T-helper 2 cell treated with Interferon-gamma antibody and Interleukin-4, amounts not matched to agents 5 μg/mL and 100 μg/mL, for 36 hours (primary cell): ENCODE results near the gene RPS24.
"Not testable (repeated sequence)": the region's sequence is repeated elsewhere in the genome, so short reads cannot be mapped to it uniquely, and the experiment has no call there.

Experiments used
- DNase-seq: peaks from one replicate; pipeline ENCODE4 v3.0.0; 2021; ENCODE audit warnings: low spot score
- H3K27ac Mint-ChIP-seq: one replicate; pipeline ENCODE4 v1.8.0; 2021; ENCODE audit warnings: mild to moderate bottlenecking, mixed read lengths
- H3K27me3 Mint-ChIP-seq: one replicate; pipeline ENCODE4 v1.8.0; 2021; ENCODE audit warnings: low read depth, mixed read lengths
- H3K36me3 Mint-ChIP-seq: one replicate; pipeline ENCODE4 v1.8.0; 2021; ENCODE audit warnings: low read depth, mixed read lengths
- H3K4me1 Mint-ChIP-seq: one replicate; pipeline ENCODE4 v1.8.0; 2021; ENCODE audit warnings: low read depth, mixed read lengths
- H3K4me3 Mint-ChIP-seq: one replicate; pipeline ENCODE4 v1.8.0; 2022; ENCODE audit warnings: mild to moderate bottlenecking, moderate library complexity, mixed read lengths
- H3K9me3 Mint-ChIP-seq: one replicate; pipeline ENCODE4 v1.8.0; 2021; ENCODE audit warnings: mixed read lengths

The RPS24 gene

DNA sequence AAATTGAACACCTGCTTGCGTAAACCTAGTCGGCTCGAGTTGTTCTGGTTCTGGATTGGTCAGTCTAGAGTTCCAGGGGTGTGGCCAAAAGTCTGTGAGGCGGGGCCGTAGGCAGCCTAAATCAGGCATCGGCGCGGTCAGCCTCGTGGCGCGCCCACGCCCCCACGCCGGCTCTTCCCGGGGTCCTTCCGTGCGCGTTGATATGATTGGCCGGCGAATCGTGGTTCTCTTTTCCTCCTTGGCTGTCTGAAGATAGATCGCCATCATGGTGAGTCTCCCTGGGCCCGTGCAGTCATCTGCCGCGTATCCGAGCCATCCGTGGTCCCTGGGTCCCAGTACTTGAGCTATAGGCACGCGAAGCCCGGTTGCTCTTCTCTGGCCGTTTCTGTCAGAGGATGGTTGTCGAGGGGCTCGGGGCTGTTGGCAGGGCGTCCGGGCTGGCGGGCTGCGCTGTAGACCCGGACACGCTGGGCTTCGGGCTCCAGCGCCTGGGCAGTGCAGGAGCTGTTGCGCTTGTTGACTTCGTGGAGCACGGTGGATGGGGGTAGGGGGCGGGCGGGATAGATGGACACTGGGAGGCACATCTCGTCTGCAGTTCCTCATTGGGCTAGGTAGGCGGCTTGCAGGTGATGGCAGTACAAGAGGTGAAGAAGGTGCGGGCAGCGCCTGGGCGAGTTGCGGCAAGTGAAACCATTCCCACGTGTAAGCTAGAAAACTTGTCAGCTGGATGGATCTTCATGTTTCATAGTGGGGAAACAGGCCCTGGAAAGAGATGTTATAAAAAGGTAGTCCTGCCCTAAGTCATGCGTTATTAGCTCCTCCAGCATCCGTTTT is at the start of gene RPS24:
Gene RPS24, plus strand, starts transcription at position 227 of the 834 bp plus-strand sequence. Its CDS starts 39 bp downstream, at position 266.
- Mint-ChIP-seq H3K36me3 (peaks cover 49% of the 10 kb centered on the region), H3K4me1 (peaks cover 33% of the 10 kb centered on the region), H3K9me3 (no peaks in the 10 kb centered on the region), H3K4me3 (peak within 1 kb of the TSS; percentile 92), H3K27ac (peak within 1 kb of the TSS; percentile 82), H3K27me3 (no peaks in the 10 kb centered on the region)
- DNase-seq, result peak; percentile 94

DNA sequence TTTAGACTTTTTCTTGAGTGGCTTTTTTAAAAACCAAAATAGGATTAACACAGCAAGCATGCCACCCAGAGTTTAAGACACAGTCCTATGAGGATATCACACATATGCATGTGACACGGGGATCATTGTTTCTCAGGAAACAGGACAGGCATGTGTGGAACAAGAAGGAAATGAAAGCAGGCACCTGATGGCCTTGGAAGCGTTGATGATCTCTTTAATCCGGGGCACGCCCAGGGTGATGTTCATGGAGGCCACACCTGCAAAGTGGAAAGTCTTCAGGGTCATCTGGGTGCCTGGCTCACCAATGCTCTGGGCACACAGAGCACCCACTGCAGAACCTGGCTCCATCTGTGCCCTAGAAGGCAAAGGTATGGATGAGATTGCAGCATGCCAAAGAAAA is 48.7 kb upstream of the RPS24 start:
- no peak overlapping the region for H3K4me3 Mint-ChIP-seq
- no peaks in the 10 kb centered on the region for H3K4me1 Mint-ChIP-seq
- H3K36me3 Mint-ChIP-seq, result peaks cover 46% of the 10 kb centered on the region
- no peaks in the 10 kb centered on the region for H3K9me3 Mint-ChIP-seq
- H3K27me3 Mint-ChIP-seq, result no peaks in the 10 kb centered on the region
- DNase-seq, result no peak
- no peak overlapping the region for H3K27ac Mint-ChIP-seq

DNA sequence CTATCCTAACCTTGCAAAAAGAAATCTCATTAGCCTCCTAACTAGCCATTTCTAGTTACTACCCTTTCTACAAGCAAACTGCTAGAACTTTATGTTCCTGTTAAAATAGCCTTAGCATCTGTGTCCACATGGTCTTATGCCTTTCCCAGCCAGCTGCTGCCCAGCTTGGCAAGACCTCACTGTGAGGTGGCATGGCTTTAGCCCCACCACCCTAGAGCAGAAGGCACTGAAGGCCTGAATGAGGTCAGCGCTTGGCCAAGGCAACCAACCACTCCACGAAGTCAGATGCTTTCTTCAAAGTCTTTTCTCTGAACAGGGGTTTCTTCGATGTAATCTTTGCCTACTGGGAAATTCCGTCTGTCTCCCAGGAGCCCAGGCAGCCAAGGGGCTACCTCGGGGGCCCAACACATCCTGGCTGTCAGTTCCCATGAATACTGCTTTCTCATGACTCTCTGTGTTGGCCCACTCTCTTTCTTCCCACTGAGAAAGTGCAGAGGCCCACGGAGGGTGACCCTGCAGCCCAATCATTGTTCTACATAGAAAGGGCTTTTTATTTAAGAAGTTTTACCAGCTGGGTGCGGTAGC is 45.9 kb upstream of the RPS24 start:
- Mint-ChIP-seq H3K36me3 (peaks cover 36% of the 10 kb centered on the region), H3K4me1 (no peaks in the 10 kb centered on the region), H3K27ac (peak overlapping the region; percentile 31), H3K4me3 (no peak overlapping the region), H3K9me3 (no peaks in the 10 kb centered on the region), H3K27me3 (no peaks in the 10 kb centered on the region)
- DNase-seq, result no peak

DNA sequence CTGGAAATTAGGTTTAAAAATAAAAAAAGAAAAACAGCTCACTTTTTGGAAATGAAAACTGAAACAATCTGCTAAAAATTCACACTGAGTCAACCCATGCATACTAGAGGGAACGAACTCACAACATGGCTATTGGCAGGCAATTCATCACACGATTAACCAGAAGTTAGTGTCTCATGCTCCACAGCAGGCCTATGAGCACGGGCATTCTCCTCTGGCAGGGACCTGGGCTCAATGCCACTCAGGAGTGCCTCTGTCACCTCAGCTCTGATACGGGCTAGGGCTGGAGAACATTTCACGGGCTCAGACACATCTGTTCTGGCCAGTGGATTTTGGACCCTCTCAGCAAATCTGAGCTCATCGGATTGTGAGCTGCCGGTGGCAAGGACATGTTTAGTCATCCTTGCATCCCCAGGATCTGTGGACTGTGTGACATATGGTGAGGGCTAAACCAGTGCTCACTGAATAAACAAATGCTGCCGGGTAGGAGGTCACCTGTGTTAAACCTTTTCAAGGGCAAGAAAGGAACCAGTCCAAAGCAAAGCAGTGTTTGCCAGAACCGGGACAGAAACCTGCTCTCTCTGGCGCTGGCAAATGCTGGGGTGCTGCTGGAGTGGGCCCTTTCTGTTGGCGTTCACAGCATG is 44.5 kb upstream of the RPS24 start:
- Mint-ChIP-seq H3K36me3 (peaks cover 45% of the 10 kb centered on the region), H3K4me3 (no peak overlapping the region), H3K27me3 (no peaks in the 10 kb centered on the region), H3K27ac (no peak overlapping the region), H3K9me3 (no peaks in the 10 kb centered on the region), H3K4me1 (no peaks in the 10 kb centered on the region)
- DNase-seq, result no peak

DNA sequence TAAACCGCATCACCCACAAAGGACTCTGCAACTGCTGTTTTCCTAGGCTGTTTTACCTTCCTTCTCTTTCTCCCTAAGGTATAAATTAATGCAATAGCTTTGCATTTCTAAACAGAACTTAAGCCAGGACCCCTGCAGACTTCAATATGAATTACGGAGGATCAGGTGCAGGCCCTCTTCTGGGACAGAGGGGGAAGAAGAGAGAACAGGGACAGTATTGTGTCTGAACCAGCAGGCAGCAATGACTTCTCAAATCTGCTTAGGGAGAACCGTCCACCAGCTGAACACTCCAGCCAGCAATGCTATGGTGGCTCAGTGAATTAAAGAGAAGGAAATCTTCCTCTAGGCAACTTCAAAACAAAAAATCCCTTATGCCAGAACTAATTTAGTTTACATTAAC is 40.0 kb upstream of the RPS24 start:
- Mint-ChIP-seq H3K9me3 (no peaks in the 10 kb centered on the region), H3K27ac (no peak overlapping the region), H3K4me1 (no peaks in the 10 kb centered on the region), H3K4me3 (no peak overlapping the region), H3K36me3 (peaks cover 54% of the 10 kb centered on the region), H3K27me3 (no peaks in the 10 kb centered on the region)
- no peak for DNase-seq

DNA sequence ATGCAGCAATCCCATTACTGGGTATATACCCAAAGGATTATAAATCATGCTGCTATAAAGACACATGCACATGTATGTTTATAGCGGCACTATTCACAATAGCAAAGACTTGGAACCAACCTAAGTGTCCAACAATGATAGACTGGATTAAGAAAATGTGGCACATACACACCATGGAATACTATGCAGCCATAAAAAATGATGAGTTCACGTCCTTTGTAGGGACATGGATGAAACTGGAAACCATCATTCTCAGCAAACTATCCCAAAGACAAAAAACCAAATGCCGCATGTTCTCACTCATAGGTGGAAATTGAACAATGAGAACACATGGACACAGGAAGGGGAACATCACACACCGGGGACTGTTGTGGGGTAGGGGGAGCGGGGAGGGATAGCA is 34.9 kb upstream of the RPS24 start:
- not testable (repeated sequence) for H3K27ac Mint-ChIP-seq, H3K27me3 Mint-ChIP-seq, H3K4me3 Mint-ChIP-seq, DNase-seq, H3K9me3 Mint-ChIP-seq, H3K4me1 Mint-ChIP-seq
- H3K36me3 Mint-ChIP-seq, result peaks cover 65% of the 10 kb centered on the region

DNA sequence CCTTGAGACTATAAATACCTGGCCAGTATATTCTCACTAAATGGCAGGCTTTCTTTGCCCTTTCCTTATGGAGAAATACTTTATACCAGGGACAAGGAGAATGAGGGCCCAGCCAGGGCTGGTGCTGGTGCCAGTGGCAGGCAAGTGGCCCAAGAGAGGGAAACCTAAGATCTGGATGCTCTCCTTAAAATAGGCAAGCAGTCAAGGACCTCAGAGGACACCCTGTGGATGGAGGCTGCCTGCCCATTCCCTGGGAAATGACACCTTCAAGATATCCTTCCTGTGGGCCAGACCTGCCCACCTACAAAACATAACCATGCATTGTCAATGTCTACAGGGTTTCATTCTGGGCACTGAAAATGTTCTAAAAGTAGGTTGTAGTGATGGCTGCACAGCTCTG is 33.5 kb upstream of the RPS24 start:
- Mint-ChIP-seq H3K36me3 (peaks cover 67% of the 10 kb centered on the region), H3K27me3 (no peaks in the 10 kb centered on the region), H3K9me3 (no peaks in the 10 kb centered on the region), H3K4me3 (no peak overlapping the region), H3K27ac (no peak overlapping the region), H3K4me1 (no peaks in the 10 kb centered on the region)
- no peak for DNase-seq

DNA sequence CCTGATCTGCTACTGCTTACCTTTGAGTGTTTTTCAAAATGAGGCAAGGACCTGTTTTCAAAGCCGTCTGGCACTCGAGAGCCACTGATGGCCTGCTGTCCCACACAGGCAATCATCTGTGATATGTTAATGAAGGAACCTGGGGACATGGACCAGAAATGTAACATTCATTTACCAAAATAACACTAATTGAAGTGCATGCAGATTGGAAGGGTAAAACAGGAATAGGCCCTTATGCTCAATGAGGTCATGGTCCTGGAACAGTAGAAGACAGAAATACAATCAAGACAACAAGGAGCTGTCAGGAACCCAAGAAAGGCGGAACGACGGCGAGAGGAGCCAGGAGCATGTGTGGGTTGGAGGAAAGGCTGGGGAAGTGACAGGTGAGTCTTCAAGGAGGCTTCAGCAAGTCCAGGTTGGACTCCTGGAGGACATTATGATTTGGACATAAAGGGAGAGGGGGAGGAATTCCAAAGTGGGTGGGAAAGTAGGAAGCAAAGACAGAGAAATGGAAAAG is 32.6 kb upstream of the RPS24 start:
- no peak overlapping the region for H3K27ac Mint-ChIP-seq
- H3K36me3 Mint-ChIP-seq, result peaks cover 70% of the 10 kb centered on the region
- H3K9me3 Mint-ChIP-seq, result no peaks in the 10 kb centered on the region
- DNase-seq, result no peak
- H3K27me3 Mint-ChIP-seq, result no peaks in the 10 kb centered on the region
- no peaks in the 10 kb centered on the region for H3K4me1 Mint-ChIP-seq
- no peak overlapping the region for H3K4me3 Mint-ChIP-seq

DNA sequence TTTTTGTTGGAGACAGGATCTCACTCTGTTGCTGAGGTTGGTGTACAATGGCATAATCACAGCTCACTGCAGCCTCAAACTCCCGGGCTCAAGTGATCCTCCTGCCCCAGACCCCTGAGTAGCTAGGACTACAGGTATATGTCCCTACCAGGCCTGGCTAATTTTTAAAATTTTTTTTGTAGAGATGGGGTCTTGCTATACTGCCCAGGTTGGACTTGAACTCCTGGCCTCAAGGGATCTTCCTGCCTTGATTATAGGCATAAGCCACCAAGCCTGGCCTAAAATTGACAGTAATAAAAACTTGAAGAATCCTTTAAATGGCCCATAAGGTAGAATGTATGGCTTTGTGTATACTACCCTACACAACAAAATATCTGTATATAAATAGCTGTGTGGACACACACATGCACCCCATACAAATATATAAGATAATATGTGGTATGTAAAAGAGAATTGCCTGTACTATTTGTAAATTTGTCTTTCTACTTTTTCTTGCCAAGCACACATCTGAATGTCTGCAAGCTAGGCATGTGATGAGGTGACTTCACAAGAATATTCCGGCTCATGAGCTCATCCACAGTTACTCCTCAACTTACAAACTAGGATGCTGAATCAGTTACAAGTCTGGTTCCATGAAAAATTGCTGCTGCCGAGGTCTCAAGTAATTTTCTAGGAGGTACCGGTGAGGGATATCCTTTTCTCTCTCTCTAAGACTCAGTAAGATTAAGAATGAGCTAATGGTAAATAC is 30.9 kb upstream of the RPS24 start:
- Mint-ChIP-seq H3K36me3 (peaks cover 65% of the 10 kb centered on the region), H3K9me3 (no peaks in the 10 kb centered on the region), H3K27me3 (no peaks in the 10 kb centered on the region), H3K27ac (no peak overlapping the region), H3K4me3 (no peak overlapping the region), H3K4me1 (no peaks in the 10 kb centered on the region)
- DNase-seq, result no peak

DNA sequence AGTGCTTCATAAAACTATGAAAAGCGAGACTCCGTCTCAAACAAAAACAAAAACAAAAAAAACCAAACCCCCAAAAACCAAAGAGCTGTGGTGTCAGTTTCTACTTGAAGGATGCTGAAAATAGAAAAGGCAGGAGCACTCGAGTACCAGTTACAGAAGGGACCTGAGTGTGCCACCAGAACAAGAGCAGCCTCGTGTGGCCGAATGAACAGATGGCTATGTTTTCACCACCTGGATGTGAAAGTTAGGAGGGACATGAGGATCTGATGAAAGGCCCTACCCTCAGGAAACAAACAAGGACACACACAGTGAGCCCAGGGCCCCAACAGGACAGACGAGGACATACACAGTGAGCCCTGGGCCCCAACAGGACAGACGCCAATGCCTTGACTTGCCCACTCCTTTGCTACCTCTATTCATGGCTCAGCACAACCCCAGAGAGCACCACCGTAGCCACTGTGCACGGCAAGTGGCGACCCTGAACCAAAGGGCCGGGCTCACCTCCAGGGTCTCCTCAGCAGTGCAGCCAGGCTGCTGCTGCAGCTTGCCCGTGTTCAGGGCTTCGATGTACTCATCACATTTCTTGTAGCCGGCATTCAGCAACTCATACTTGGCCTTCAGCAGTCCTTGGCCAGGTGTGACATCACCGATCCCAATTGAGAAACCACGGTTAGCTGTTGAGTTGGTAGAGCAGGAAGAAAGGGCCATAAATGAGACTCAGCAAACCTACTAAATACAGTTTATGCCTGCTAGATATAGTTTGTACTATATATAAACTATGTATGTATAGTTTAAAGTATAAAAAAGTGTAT is 29.2 kb upstream of the RPS24 start:
- Mint-ChIP-seq H3K9me3 (no peaks in the 10 kb centered on the region), H3K27ac (no peak overlapping the region), H3K4me1 (no peaks in the 10 kb centered on the region), H3K4me3 (no peak overlapping the region), H3K27me3 (no peaks in the 10 kb centered on the region), H3K36me3 (peaks cover 61% of the 10 kb centered on the region)
- DNase-seq, result no peak

DNA sequence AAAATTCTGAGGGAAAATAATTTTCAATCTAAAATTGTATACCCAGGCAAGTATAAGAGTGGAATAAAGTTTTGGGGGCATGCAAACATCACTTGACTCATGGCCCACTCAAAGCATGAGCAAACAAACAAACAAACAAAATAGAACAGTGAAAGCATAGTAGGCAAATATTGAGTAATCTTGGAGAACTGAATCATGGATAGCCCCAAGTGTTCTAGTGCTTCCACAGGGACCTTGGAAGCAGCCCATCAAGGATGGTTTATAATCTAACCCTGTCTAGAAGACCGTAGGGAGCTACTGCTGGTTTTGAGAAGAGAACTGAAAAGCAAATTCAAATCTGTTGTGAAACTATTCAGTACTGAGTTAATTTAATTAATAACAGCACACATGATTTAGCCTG is 26.5 kb upstream of the RPS24 start:
- Mint-ChIP-seq H3K27me3 (no peaks in the 10 kb centered on the region), H3K27ac (no peak overlapping the region), H3K9me3 (no peaks in the 10 kb centered on the region), H3K4me3 (no peak overlapping the region), H3K36me3 (peaks cover 61% of the 10 kb centered on the region), H3K4me1 (no peaks in the 10 kb centered on the region)
- no peak for DNase-seq

DNA sequence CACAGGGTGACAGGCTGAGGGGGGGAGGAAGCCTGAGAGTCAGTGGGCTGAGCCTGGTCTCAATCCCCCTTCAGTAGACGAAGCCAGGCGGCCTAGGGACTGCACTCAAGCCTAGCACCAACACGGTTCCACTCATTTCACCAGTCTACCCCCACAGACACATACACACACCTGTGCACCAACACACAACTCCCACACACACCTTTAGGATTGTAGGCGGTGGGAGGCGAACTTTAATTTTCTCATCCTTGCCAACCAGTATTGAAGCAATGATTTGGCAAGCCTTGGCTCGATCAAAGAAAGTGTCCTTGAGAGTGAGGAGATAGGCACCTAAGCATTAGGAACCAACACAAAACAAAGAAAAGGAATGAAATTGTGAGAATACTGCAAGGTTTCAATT is 24.0 kb upstream of the RPS24 start:
- no peak for DNase-seq
- Mint-ChIP-seq H3K4me3 (no peak overlapping the region), H3K27me3 (no peaks in the 10 kb centered on the region), H3K9me3 (no peaks in the 10 kb centered on the region), H3K27ac (no peak overlapping the region), H3K36me3 (peaks cover 58% of the 10 kb centered on the region), H3K4me1 (no peaks in the 10 kb centered on the region)

DNA sequence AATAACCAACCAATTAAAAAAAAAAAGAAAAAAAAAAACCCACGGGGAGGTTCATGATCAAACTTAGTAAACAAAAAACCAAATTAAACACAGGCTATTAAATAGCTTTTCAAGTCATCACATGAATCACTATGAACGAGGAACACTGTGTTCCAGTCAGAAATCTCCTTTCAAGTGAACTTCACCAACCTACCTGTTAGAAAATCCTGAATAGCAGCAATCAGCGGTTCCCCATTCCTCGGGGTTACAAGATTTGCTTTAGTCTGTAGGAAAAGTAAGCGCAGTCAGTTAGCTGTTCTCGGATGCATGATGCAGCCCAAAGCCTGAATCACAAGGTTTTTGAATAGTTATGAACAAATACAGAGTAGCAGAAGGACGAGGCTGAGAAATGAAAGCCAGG is 23.4 kb upstream of the RPS24 start:
- Mint-ChIP-seq H3K4me1 (no peaks in the 10 kb centered on the region), H3K27ac (no peak overlapping the region), H3K27me3 (no peaks in the 10 kb centered on the region), H3K4me3 (no peak overlapping the region), H3K9me3 (no peaks in the 10 kb centered on the region), H3K36me3 (peaks cover 58% of the 10 kb centered on the region)
- DNase-seq, result no peak
